T-cell (primary cell): ENCODE measurements around the gene NUCB1. TPM values are rescaled to one million over a fixed set of nuclear protein-coding genes. Genes with fewer than 3 reads are reported as not detected.

Source experiments
- ATAC-seq, 4 experiments: fragments of 200-7000 bp in 3 of 4; fragments of 150-1000 bp in 1 of 4; cut with Tn5 transposase; replicated peaks in 1 of 4; 1 replicate in 3 of 4; 2 replicates in 1 of 4; pipeline ENCODE4 v1.10.0; 2021; ENCODE audit warnings: moderate library complexity in 3 of 4, mild to moderate bottlenecking in 2 of 4, moderate number of reproducible peaks in 1 of 4
- CTCF ChIA-PET, 2 donors: fragments of 300-600 bp; sonication (Branson Sonifier 250); formaldehyde crosslinking; loops; one replicate each; lab custom pipeline; 2022; ENCODE audit warnings: antibody characterized with exemption in 2 of 2; lab: Charles Lee
- POLR2A ChIA-PET, 2 donors: fragments of 300-600 bp; sonication (Branson Sonifier 250); formaldehyde crosslinking; loops; one replicate each; lab custom pipeline; 2022; ENCODE audit warnings: antibody characterized with exemption in 2 of 2; lab: Charles Lee
- DNase-seq, 35 experiments: peaks; one replicate each; pipeline versions ENCODE4 v3.0.0 to v3.0.0-alpha.2; 2013 to 2023
- H3K27ac ChIP-seq: one replicate; pipeline ENCODE4 v1.5.1; 2013; ENCODE audit warnings: low read length
- H3K27me3 ChIP-seq, 2 experiments: replicated peaks in 1 of 2; 1 replicate in 1 of 2; 2 replicates in 1 of 2; pipeline versions ENCODE4 v1.6.1 to v1.7.0; 2013; ENCODE audit warnings: low read length in 1 of 2, mixed read lengths in 1 of 2; ENCODE audit not compliant: control insufficient read depth in 2 of 2, insufficient read depth in 2 of 2; ENCODE audit errors: extremely low read depth in 1 of 2
- H3K36me3 ChIP-seq, 2 donors: 1 replicate in 1 of 2; 2 replicates in 1 of 2; pipeline versions ENCODE4 v1.6.1 to v1.7.0; 2013; ENCODE audit warnings: low read length in 1 of 2; ENCODE audit not compliant: control insufficient read depth in 2 of 2, insufficient read depth in 1 of 2; ENCODE audit errors: extremely low read depth in 1 of 2
- H3K4me1 ChIP-seq, 2 experiments: 1 replicate in 1 of 2; 2 replicates in 1 of 2; pipeline versions ENCODE4 v1.6.1 to v1.7.0; 2013; ENCODE audit warnings: low read length in 2 of 2, mixed read lengths in 1 of 2; ENCODE audit not compliant: insufficient read depth in 2 of 2, control insufficient read depth in 1 of 2; ENCODE audit errors: extremely low read depth in 1 of 2
- H3K4me3 ChIP-seq, 2 donors: 1 replicate in 1 of 2; 2 replicates in 1 of 2; pipeline versions ENCODE4 v1.5.1 to v1.7.0; 2013; ENCODE audit warnings: mild to moderate bottlenecking in 2 of 2, low read length in 1 of 2, moderate library complexity in 1 of 2; ENCODE audit not compliant: control insufficient read depth in 1 of 2; ENCODE audit errors: extremely low read depth in 1 of 2
- H3K9me3 ChIP-seq: 2 replicates; pipeline ENCODE4 v1.7.0; 2013
- H3K27ac Mint-ChIP-seq, 2 donors: one replicate each; pipeline ENCODE4 v1.8.0; 2020 to 2021; ENCODE audit warnings: mild to moderate bottlenecking in 2 of 2, mixed read lengths in 2 of 2
- H3K27me3 Mint-ChIP-seq, 2 donors: one replicate each; pipeline ENCODE4 v1.8.0; 2021 to 2022; ENCODE audit warnings: mixed read lengths in 2 of 2
- H3K36me3 Mint-ChIP-seq: one replicate; pipeline ENCODE4 v1.8.0; 2021; ENCODE audit warnings: mixed read lengths
- H3K4me1 Mint-ChIP-seq, 3 donors: one replicate each; pipeline ENCODE4 v1.8.0; 2020 to 2022; ENCODE audit warnings: mixed read lengths in 3 of 3, mild to moderate bottlenecking in 1 of 3
- H3K4me3 Mint-ChIP-seq, 3 donors: one replicate each; pipeline ENCODE4 v1.8.0; 2020 to 2022; ENCODE audit warnings: mild to moderate bottlenecking in 3 of 3, mixed read lengths in 3 of 3, moderate library complexity in 3 of 3
- H3K9me3 Mint-ChIP-seq, 3 donors: one replicate each; pipeline ENCODE4 v1.8.0; 2020 to 2022; ENCODE audit warnings: mixed read lengths in 3 of 3
- WGBS: methylation state at CpG from one replicate; pipeline ENCODE4 v1.1.5; 2013; ENCODE audit warnings: missing lambda C conversion rate; ENCODE audit not compliant: insufficient coverage; 5-methylcytosine and 5-hydroxymethylcytosine counted together
- total RNA-seq, 35 experiments: library from RNA in 6 of 35; stranded (reverse) in 6 of 35; fragments of 120-200 nt in 1 of 35; gene quantifications; one replicate each; pipeline versions ENCODE4 v1.2.1 to v1.2.4 and lab custom pipeline; 2013 to 2026

The NUCB1 gene
- total RNA-seq, 5 donors from 2014 or later (not counting 1 experiment from before 2014, with no cell fraction given): 122 to 177 (median 165) TPM

- Mint-ChIP-seq H3K4me1 (peaks cover 3 to 6% (median 6%) of the 10 kb centered on the region in 3 donors), H3K9me3 (no peaks in the 10 kb centered on the region), H3K36me3 (no peaks in the 10 kb centered on the region), H3K27me3 (no peaks in the 10 kb centered on the region), H3K4me3 (peak overlapping the region in 2 of 3 donors; percentile 83 to 87), H3K27ac (no peak overlapping the region)
- peaks cover 2 to 14% of the 10 kb centered on the region in 2 experiments for H3K4me1 ChIP-seq
- ATAC-seq (no peak), DNase-seq (no peak)
- no peaks in the 10 kb centered on the region for H3K9me3 ChIP-seq
- POLR2A ChIA-PET: no interaction called here
- H3K36me3 ChIP-seq: no peaks in the 10 kb centered on the region
- peak overlapping the region; percentile 46 to 48 for H3K4me3 ChIP-seq
- H3K27me3 ChIP-seq: no peaks in the 10 kb centered on the region
- CTCF ChIA-PET: no interaction called here
- 83% methylated on average over 25 of the region's 30 CpGs for WGBS
- no peak overlapping the region for H3K27ac ChIP-seq
Measured at GRCh38 chr19:48859711-48860572, 40.2 kb upstream of the NUCB1 start.

- DNase-seq (no peak), ATAC-seq (no peak)
- ChIA-PET CTCF (no interaction called here), POLR2A (interaction anchor here in 1 of 2 donors (0.5 kb wide), 1 partner anchor 1027 kb away, joined by 4 read pairs; no protein-coding TSS in a partner anchor)
- Mint-ChIP-seq H3K27ac (no peak overlapping the region), H3K36me3 (no peaks in the 10 kb centered on the region), H3K27me3 (no peaks in the 10 kb centered on the region), H3K4me3 (no peak overlapping the region), H3K9me3 (no peaks in the 10 kb centered on the region), H3K4me1 (peaks cover 3 to 6% (median 6%) of the 10 kb centered on the region in 3 donors)
- no peak overlapping the region for H3K4me3 ChIP-seq
- H3K27me3 ChIP-seq: peaks cover 0 to 4% of the 10 kb centered on the region in 2 experiments
- no peak overlapping the region for H3K27ac ChIP-seq
- 97% methylated on average over 12 of the region's 18 CpGs for WGBS
- H3K4me1 ChIP-seq: peaks cover 2 to 14% of the 10 kb centered on the region in 2 experiments
- no peaks in the 10 kb centered on the region for H3K9me3 ChIP-seq
- no peaks in the 10 kb centered on the region for H3K36me3 ChIP-seq
Measured at GRCh38 chr19:48861313-48861712, 38.8 kb upstream of the NUCB1 start.

GRCh38 chr19:48862827-48863226 is 37.3 kb upstream of the NUCB1 start:
- WGBS: 68% methylated on average over 5 of the region's 7 CpGs
- no peak for DNase-seq
- CTCF ChIA-PET: no interaction called here
- peaks cover 0 to 14% of the 10 kb centered on the region in 2 experiments for H3K27me3 ChIP-seq
- H3K27me3 Mint-ChIP-seq: no peaks in the 10 kb centered on the region
- H3K36me3 Mint-ChIP-seq: no peaks in the 10 kb centered on the region
- no peak overlapping the region for H3K4me3 ChIP-seq
- no peaks in the 10 kb centered on the region for H3K36me3 ChIP-seq
- POLR2A ChIA-PET: interaction anchor here in 1 of 2 donors (0.9 kb wide), 1 partner anchor 9 kb away, joined by 3 read pairs; no protein-coding TSS in a partner anchor
- no peak for ATAC-seq
- H3K4me3 Mint-ChIP-seq: no peak overlapping the region
- H3K4me1 ChIP-seq: peaks cover 2 to 14% of the 10 kb centered on the region in 2 experiments
- no peak overlapping the region for H3K27ac Mint-ChIP-seq
- no peaks in the 10 kb centered on the region for H3K9me3 ChIP-seq
- no peak overlapping the region for H3K27ac ChIP-seq
- H3K9me3 Mint-ChIP-seq: no peaks in the 10 kb centered on the region
- peaks cover 3 to 6% (median 6%) of the 10 kb centered on the region in 3 donors for H3K4me1 Mint-ChIP-seq

- no peak overlapping the region for H3K27ac Mint-ChIP-seq
- no peak for ATAC-seq
- CTCF ChIA-PET: no interaction called here
Measured at GRCh38 chr19:48866692-48867091, 33.4 kb upstream of the NUCB1 start.

GRCh38 chr19:48867123-48867745 is 32.9 kb upstream of the NUCB1 start:
- CTCF ChIA-PET: no interaction called here
- POLR2A ChIA-PET: no interaction called here
- Histone ChIP-seq H3K4me1 (peaks cover 2 to 5% of the 10 kb centered on the region in 2 experiments), H3K27ac (no peak overlapping the region), H3K36me3 (no peaks in the 10 kb centered on the region), H3K4me3 (no peak overlapping the region), H3K27me3 (peaks cover 0 to 21% of the 10 kb centered on the region in 2 experiments), H3K9me3 (no peaks in the 10 kb centered on the region)
- no peak overlapping the region for H3K4me3 Mint-ChIP-seq
- no peaks in the 10 kb centered on the region for H3K36me3 Mint-ChIP-seq
- no peak overlapping the region for H3K27ac Mint-ChIP-seq
- H3K4me1 Mint-ChIP-seq: peaks cover 3 to 4% (median 3%) of the 10 kb centered on the region in 3 donors
- H3K27me3 Mint-ChIP-seq: peaks cover 0 to 2% of the 10 kb centered on the region in 2 donors
- no peaks in the 10 kb centered on the region for H3K9me3 Mint-ChIP-seq
- ATAC-seq: no peak
- 84% methylated on average over 9 of the region's 14 CpGs for WGBS
- DNase-seq: no peak

More at GRCh38 chr19:48866692-48867091, 33.4 kb upstream of the NUCB1 start:
- no peaks in the 10 kb centered on the region for H3K9me3 Mint-ChIP-seq
- H3K4me3 ChIP-seq: no peak overlapping the region
- POLR2A ChIA-PET: no interaction called here
- H3K27ac ChIP-seq: no peak overlapping the region
- WGBS: 76% methylated on average over 5 of the region's 6 CpGs
- no peaks in the 10 kb centered on the region for H3K4me1 Mint-ChIP-seq
- H3K27me3 Mint-ChIP-seq: peaks cover 0 to 2% of the 10 kb centered on the region in 2 donors
- no peaks in the 10 kb centered on the region for H3K9me3 ChIP-seq
- H3K36me3 ChIP-seq: no peaks in the 10 kb centered on the region
- no peak overlapping the region for H3K4me3 Mint-ChIP-seq
- H3K36me3 Mint-ChIP-seq: no peaks in the 10 kb centered on the region
- DNase-seq: no peak
- H3K4me1 ChIP-seq: peaks cover 0 to under 1% of the 10 kb centered on the region in 2 experiments
- peaks cover 0 to 21% of the 10 kb centered on the region in 2 experiments for H3K27me3 ChIP-seq

GRCh38 chr19:48867746-48868113 is 32.4 kb upstream of the NUCB1 start:
- H3K27ac Mint-ChIP-seq: no peak overlapping the region
- H3K4me3 Mint-ChIP-seq: no peak overlapping the region
- peaks cover 0 to 2% of the 10 kb centered on the region in 2 donors for H3K27me3 Mint-ChIP-seq
- no peaks in the 10 kb centered on the region for H3K36me3 Mint-ChIP-seq
- no peaks in the 10 kb centered on the region for H3K9me3 ChIP-seq
- ChIA-PET POLR2A (no interaction called here), CTCF (no interaction called here)
- ATAC-seq (no peak), DNase-seq (no peak)
- H3K27me3 ChIP-seq: peaks cover 0 to 21% of the 10 kb centered on the region in 2 experiments
- WGBS: 87% methylated on average over 6 of the region's 7 CpGs
- H3K4me3 ChIP-seq: no peak overlapping the region
- no peaks in the 10 kb centered on the region for H3K36me3 ChIP-seq
- H3K4me1 Mint-ChIP-seq: peaks cover 3 to 9% (median 4%) of the 10 kb centered on the region in 3 donors
- H3K9me3 Mint-ChIP-seq: no peaks in the 10 kb centered on the region
- peaks cover 2 to 5% of the 10 kb centered on the region in 2 experiments for H3K4me1 ChIP-seq
- H3K27ac ChIP-seq: no peak overlapping the region
